ENCODE data around the gene TUBB4B.

Gene TUBB4B

GRCh38 chr9:137226338-137227053 lies 14.6 kb upstream of the TUBB4B start:
- DNase-seq: no peak

- peak; percentile 76 for DNase-seq
Measured at GRCh38 chr9:137227054-137227852, 13.8 kb upstream of the TUBB4B start, which contains the start of gene RNF224. Gene RNF224, plus strand, starts transcription at chr9:137227502. Its CDS starts 834 bp downstream, at chr9:137228336.

GRCh38 chr9:137227853-137228505 lies 13.1 kb upstream of the TUBB4B start:
- no peak for DNase-seq

- DNase-seq: no peak
Measured at GRCh38 chr9:137228506-137228967, 12.6 kb upstream of the TUBB4B start.

GRCh38 chr9:137228968-137229896 lies 11.9 kb upstream of the TUBB4B start:
- DNase-seq: no peak

- DNase-seq: no peak
Measured at GRCh38 chr9:137229903-137230704, 11.0 kb upstream of the TUBB4B start.

- no peak for DNase-seq
Measured at GRCh38 chr9:137230705-137231371, 10.2 kb upstream of the TUBB4B start, which contains the start of gene SLC34A3. Gene SLC34A3, plus strand, starts transcription at chr9:137230901. Its CDS starts 802 bp downstream, at chr9:137231703.

GRCh38 chr9:137231372-137232039 lies 9.6 kb upstream of the TUBB4B start:
- DNase-seq: no peak

- DNase-seq: no peak
Measured at GRCh38 chr9:137232101-137232500, 9.0 kb upstream of the TUBB4B start.

GRCh38 chr9:137232510-137232909 lies 8.6 kb upstream of the TUBB4B start:
- DNase-seq: no peak

GRCh38 chr9:137233143-137233980 lies 7.7 kb upstream of the TUBB4B start:
- no peak for DNase-seq

GRCh38 chr9:137234055-137234697 lies 6.9 kb upstream of the TUBB4B start:
- DNase-seq: no peak

- DNase-seq: no peak
Measured at GRCh38 chr9:137234758-137235423, 6.2 kb upstream of the TUBB4B start.

GRCh38 chr9:137235424-137236237 lies 5.5 kb upstream of the TUBB4B start:
- DNase-seq: no peak

GRCh38 chr9:137236238-137236935 lies 4.7 kb upstream of the TUBB4B start:
- DNase-seq: peak; percentile 90

- no peak for DNase-seq
Measured at GRCh38 chr9:137236936-137237421, 4.1 kb upstream of the TUBB4B start.

Data from activated T-cell treated with anti-CD3 and anti-CD28 coated beads for 4 hours (primary cell).